IPS-15b (cell line): ENCODE data around the gene NAA60.

Source experiments
- H3K27me3 ChIP-seq: one replicate; pipeline ENCODE4 v1.6.1; 2013; ENCODE audit warnings: low read length; ENCODE audit not compliant: control insufficient read depth, insufficient read depth
- H3K36me3 ChIP-seq: one replicate; pipeline ENCODE4 v1.6.1; 2013; ENCODE audit warnings: low read length; ENCODE audit not compliant: control insufficient read depth, insufficient read depth
- H3K4me1 ChIP-seq: one replicate; pipeline ENCODE4 v1.6.1; 2013; ENCODE audit warnings: mild to moderate bottlenecking, low read length; ENCODE audit not compliant: control insufficient read depth, insufficient read depth
- H3K4me3 ChIP-seq: one replicate; pipeline ENCODE4 v1.5.1; 2013; ENCODE audit warnings: low read depth, low read length
- H3K9ac ChIP-seq: one replicate; pipeline ENCODE4 v1.6.1; 2013; ENCODE audit warnings: low read depth, mild to moderate bottlenecking, low read length
- H3K9me3 ChIP-seq: one replicate; pipeline ENCODE4 v1.6.1; 2013; ENCODE audit warnings: mild to moderate bottlenecking, low read length; ENCODE audit not compliant: control insufficient read depth, insufficient read depth

NAA60 gene

DNA sequence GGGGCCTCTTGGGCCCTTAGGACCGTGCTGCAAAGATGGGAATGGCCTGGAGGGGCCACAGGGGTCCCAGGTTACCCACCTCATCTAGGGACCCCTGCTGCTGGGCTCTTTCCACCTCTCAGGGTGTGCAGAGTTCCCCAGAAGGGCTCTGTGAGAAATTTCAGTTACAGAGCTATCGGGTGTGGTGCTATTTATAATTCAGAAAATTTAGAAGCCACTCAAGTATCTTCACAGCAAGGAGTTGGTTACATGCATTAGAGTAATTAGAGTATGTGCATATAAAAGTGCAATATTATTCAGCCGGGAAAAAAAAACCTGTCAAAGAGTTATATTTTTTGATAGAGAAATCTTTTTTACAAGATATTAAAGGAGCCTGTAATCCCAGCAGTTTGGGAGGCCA lies 32.9 kb downstream of the NAA60 start:
- Histone ChIP-seq H3K36me3 (peaks cover 2% of the 10 kb centered on the region), H3K27me3 (no peaks in the 10 kb centered on the region), H3K9me3 (no peaks in the 10 kb centered on the region), H3K9ac (no peak overlapping the region), H3K4me3 (no peak overlapping the region), H3K4me1 (no peaks in the 10 kb centered on the region)

DNA sequence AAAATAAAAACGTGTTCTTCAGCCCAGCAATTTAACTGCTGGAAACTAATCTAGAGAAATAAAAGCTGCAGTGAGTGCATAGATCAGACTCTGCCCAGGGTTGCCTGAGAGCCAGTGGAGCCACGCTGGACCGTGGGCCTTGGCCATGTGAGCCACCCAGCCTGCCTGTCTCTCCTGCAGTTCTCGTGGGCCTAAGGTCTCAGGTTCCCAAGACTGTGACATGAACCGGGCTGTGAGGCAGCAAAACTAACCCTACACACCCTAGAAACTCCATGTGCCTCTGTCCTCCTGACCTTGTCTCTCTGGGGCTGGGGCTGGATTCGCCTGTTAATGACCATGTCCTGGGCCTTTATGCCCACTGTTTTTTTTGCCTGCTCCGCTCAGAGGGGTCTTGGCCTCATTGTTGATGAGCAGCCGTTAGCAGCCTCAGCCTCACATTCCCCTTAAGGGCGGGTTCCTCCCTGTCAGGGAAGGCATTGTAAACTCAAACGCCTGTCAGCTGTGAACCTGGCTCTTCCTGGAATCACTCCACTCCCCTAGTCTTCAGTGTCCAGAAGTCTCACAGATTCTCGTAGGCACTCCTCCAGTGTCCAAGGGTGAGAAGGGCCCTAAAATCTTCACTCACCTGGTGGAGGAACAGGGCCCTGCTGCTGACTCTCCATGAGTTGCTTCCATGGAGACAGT lies 34.9 kb downstream of the NAA60 start:
- H3K4me1 ChIP-seq, result no peaks in the 10 kb centered on the region
- no peaks in the 10 kb centered on the region for H3K9me3 ChIP-seq
- H3K36me3 ChIP-seq, result peaks cover 11% of the 10 kb centered on the region
- H3K27me3 ChIP-seq, result no peaks in the 10 kb centered on the region
- H3K9ac ChIP-seq, result no peak overlapping the region
- no peak overlapping the region for H3K4me3 ChIP-seq

DNA sequence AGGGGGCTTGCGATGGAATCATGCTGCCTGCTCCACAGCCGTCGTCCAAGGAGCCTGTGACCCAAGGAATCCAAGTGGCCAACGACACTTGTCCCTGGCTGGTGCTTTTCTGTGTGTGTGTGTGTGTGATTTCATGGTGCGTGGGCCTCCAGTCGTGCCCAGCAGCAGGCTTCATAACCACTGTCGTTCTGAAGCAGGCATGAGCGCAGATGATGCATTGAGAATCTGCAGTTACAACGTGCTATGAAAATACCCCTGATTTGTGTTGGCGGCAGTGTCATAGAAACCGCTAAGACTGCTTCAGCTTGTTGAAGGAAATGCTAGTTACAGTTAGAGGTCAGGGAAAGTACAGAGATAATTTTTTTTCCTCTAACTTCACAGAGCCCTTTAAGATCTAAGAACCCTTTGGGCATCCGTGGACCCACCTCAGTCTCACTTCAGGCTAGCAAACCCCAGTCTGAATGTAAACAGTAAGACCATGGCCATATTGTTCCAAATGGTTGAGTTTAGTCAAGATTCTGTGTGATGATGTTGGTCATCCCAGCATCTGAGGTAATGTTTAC lies 36.3 kb downstream of the NAA60 start:
- H3K27me3 ChIP-seq, result no peaks in the 10 kb centered on the region
- no peak overlapping the region for H3K9ac ChIP-seq
- H3K9me3 ChIP-seq, result no peaks in the 10 kb centered on the region
- H3K4me3 ChIP-seq, result no peak overlapping the region
- no peaks in the 10 kb centered on the region for H3K4me1 ChIP-seq
- H3K36me3 ChIP-seq, result peaks cover 21% of the 10 kb centered on the region

DNA sequence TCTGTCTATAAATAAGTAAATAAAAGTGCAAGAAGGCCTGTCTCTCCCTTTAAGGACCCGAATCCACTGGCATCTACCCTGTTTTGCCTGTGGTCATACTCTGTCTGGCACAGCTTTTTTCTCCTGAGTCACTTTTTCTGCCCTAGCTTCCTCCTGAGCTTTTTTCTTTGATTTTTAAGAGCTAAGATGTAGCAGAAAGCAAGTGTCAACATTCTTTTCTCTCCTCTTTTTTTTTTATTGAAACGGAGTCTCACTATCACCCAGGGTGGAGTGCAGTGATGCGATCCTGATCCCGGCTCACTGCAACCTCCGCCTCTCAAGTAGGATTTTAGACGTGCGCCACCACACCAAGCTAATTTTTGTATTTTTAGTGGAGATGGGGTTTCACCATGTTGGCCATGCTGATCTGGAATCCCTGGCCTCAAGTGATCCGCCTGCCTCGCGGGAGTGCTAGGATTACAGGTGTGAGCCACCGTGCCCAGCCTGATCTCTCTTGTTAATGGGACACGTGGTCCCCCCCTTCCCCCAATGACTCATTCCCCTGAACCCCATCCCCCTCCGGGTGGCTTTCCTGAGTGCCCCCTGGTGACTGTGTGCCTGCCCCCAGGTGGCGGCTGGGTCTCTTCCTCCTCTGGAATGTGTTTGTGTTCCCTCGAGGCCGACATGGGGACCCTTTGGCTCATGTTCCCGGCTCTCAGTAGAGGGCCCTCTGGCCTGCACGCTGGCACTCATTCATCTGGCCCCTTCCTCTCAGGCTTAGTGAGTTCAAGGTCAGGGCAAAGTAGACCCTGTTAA lies 37.6 kb downstream of the NAA60 start:
- no peak overlapping the region for H3K9ac ChIP-seq
- H3K9me3 ChIP-seq, result no peaks in the 10 kb centered on the region
- no peaks in the 10 kb centered on the region for H3K27me3 ChIP-seq
- H3K36me3 ChIP-seq, result peaks cover 35% of the 10 kb centered on the region
- no peaks in the 10 kb centered on the region for H3K4me1 ChIP-seq
- no peak overlapping the region for H3K4me3 ChIP-seq

DNA sequence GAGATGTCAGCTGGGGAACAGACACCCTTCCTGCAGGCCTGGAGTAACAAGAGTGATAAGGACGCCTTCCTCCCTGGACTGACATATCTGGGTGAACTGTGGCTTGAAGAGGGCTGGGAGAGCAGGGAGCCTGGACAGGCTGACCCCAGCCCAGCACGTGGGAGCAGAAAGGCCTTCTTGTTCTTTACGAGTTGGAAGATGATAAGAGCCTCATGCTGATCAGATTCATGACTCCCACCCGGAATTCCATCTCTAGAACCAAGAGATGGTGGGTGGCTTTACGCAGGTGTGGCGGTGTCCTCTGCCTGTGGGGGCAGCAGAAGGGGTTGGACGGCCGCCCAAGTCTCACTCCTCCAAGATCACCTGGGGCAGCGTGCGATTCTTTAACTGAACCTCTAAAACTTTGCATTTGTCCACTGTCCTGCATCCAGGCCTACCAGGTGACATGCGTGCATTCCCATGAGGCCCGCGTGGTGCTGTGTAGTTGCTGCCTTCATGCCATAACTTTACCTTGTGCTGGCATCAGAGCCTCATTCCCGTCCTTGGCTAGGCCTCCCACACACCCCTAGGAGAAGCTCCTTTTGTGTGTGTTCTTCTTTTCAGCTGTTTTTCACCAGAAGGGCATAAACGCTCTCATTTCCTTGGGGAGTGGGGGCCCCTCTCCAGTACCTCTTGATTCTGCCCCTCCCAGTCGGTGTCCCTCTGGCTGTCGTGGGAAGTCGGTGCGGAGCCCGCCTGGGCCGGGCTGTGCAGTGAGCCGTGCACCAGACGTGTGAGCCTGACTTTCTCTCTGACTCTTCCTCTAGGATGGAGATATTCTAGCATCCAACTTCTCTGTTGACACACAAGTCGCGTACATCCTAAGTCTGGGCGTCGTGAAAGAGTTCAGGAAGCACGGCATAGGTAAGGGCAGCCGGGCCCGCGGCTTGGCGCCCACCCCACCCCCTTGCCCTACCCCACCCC lies 38.5 kb downstream of the NAA60 start:
- Histone ChIP-seq H3K4me1 (no peaks in the 10 kb centered on the region), H3K9me3 (no peaks in the 10 kb centered on the region), H3K27me3 (no peaks in the 10 kb centered on the region), H3K4me3 (no peak overlapping the region), H3K36me3 (peaks cover 43% of the 10 kb centered on the region), H3K9ac (no peak overlapping the region)

DNA sequence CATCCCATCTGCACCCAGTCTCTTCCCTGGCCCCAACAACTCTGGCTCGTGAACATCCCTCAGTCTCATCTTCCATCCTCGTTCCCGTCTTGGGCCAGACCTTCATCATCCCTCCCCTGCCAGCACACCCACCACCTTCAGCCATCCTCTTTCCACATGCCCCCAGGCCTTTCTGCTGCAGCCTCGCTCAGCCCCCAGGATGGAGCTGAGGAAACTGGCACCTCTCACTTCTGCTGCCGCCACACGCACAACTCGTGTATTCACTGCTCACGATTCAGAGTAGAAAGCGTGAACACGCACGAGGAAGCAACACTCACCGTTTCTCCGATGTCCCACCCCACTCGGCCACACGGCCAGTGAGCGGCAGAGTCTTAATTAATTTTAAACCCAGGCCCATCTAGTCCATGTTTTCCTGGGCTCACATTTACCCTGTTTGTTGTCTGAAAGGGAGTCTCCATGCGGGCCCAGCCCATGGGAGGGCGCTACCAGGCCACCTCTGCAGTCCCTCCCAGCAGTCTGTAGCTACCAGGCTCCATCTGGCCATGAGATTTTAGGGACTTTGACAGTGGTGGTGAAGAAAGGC lies 39.3 kb downstream of the NAA60 start:
- H3K27me3 ChIP-seq, result no peaks in the 10 kb centered on the region
- peaks cover 43% of the 10 kb centered on the region for H3K36me3 ChIP-seq
- no peaks in the 10 kb centered on the region for H3K9me3 ChIP-seq
- H3K4me1 ChIP-seq, result no peaks in the 10 kb centered on the region
- no peak overlapping the region for H3K4me3 ChIP-seq
- no peak overlapping the region for H3K9ac ChIP-seq

DNA sequence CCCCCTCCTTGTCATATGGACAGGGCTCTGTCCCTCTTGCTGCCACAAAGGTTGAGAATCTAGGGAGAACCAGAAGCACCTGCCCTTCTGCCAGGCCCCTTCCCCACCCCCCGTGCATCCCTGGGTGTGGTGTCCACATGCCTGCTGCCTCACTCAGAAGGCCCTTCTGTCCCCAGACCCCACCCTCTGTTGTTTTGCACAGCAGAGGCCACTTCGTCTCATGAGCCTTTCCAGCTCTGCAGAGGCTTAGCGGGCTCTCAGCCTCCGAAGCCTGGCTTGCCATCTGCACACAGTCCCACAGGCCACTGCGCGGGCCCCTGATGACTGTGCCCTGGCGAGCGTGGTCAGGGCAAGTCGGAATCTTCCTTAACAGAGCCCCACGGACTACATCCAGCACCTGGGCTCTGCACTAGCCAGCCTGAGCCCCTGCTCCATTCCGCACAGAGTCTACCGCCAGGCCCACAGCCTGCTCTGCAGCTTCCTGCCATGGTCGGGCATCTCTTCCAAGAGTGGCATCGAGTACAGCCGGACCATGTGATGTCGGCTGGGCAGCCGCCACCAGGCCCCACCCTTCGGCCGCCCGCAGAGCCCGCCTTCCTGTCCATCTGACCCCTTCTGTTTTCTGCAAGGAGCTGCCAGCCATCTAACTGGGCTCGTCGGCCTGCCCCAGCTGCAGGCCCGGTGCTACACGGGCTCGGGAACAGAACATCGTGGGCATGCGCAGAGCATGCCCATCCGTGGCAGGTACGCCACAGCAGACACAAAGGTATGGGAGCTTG lies 41.0 kb downstream of the NAA60 start:
- H3K36me3 ChIP-seq, result peaks cover 43% of the 10 kb centered on the region

DNA sequence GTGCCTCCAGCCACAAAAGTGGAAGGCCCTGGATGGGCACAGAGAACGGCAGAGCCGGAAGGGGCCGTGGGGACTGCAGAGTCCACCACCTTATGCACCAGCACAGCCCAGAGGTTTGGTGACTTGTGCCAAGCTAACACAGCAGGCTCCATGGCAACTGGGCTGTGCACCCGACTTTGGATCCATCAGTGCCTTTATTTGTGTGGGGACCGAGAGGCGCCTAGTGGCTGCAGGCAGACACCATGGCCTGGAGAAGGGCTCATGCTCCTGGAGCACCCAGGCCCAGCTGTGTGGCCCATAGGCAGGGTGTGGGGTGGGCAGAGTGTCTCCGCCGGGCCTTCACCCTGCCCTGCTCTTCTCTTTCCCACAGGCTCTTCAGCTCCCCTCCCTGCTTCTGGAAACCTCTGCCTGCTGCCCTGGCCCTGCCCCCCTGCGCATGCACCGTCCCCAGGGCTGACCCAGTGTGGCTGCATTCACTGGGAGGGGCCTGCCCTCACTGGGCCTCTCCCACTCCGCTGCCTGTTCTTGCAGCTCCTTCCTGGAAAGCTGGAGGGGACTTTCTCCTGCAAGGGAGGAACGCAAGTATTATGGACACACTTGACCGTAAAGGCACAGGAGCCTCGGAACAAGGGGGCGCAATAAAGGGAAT lies 41.7 kb downstream of the NAA60 start:
- Histone ChIP-seq H3K9ac (no peak overlapping the region), H3K4me1 (no peaks in the 10 kb centered on the region), H3K36me3 (peaks cover 43% of the 10 kb centered on the region), H3K4me3 (no peak overlapping the region), H3K27me3 (no peaks in the 10 kb centered on the region), H3K9me3 (no peaks in the 10 kb centered on the region)

More for the DNA sequence above, 41.0 kb downstream of the NAA60 start:
- Histone ChIP-seq H3K4me3 (no peak overlapping the region), H3K27me3 (no peaks in the 10 kb centered on the region), H3K9me3 (no peaks in the 10 kb centered on the region), H3K4me1 (no peaks in the 10 kb centered on the region), H3K9ac (no peak overlapping the region)

DNA sequence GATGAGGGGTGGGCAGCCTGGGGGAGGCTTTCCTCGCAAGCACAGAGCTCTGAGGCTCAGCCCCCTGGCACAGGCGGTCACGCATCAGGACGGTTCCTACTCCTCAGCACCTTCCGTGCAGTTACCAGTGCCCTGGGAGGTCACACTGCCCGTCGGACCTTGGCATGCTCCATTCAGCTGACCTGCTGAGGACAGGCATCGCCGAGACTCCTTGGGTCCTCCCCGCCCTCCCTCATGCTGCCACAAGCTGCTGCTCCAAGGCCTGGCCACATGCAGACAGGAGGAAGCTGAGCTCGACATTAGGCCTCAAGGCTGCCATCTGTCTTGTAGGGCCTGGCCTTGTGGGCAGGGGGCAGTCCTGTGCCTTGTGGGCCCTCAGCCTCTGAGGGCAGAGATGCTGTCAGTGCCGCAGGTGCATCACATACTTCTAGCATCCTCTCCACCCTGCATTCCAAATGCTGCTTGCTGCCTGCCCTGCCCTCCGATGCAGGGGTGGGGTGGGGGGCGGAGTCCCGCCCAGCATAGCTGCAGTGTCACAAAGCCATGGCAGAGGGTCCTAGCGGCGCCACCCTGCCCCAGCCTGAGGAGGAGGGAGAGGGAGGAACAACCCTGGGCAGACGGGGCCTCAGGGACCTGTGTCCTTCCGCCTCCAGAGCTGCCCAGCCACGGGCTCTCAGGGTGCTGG lies 42.5 kb downstream of the NAA60 start:
- no peaks in the 10 kb centered on the region for H3K27me3 ChIP-seq
- H3K9me3 ChIP-seq, result no peaks in the 10 kb centered on the region
- no peak overlapping the region for H3K4me3 ChIP-seq
- no peak overlapping the region for H3K9ac ChIP-seq
- H3K36me3 ChIP-seq, result peaks cover 43% of the 10 kb centered on the region
- no peaks in the 10 kb centered on the region for H3K4me1 ChIP-seq
